Smooth muscle cell of the umbilical artery (primary cell): ENCODE measurements around the gene BICRA. TPM values are rescaled to one million over a fixed set of nuclear protein-coding genes. Genes with fewer than 3 reads are reported as not detected.

Experiments
- total RNA-seq: library from RNA; depleted of rRNA; stranded (reverse); fragments of >200 nt; gene quantifications from 2 replicates; pipeline ENCODE4 v1.2.3, GENCODE V29; 2014

The BICRA gene
- total RNA-seq = 6.5 and 7.9 TPM in 2 replicates

DNA sequence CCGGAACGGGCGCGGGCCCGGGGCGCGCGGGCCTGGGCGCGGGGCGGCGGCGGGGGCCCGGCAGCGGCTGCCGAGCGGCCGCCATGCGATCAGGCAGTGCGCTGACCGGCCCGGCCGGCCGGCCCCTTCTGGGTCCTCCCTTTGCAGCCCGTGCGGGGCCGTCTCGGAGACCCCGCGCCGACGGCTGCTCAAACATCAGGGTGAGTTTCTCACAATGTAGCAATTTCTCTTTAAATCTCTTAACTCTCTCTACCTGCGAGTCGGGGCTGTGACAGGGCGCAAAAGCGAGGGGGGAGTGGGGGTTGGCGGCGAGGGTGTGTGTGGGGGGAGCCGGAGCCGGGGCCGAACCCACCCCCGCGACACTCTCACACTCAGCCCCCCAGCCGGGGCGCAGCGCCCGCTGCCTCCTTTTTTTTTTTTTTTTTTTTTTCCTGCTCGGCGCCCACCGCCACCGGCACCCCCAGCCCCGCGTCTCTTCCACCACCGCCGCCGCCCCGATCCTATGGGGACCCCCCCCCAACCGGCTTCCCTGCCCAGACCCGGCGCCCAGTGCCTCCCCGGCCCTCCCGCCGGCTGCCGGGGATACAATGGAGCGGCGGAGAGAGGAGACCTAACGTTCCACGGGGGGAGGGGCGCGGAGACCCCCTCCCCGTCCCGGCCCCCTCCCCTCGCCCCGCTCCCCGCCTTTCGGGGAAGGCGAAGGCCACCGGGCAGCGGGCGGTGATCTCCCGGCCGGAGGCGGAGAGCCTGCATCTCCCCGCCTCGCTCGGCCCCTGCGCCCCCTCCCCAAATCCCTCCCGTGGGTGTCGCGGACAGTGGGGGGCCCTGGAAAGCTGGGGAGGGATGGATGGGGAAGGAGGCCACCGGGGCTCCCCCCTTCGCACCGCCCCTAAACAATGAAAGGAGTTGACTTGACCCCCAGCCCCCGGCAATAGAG is at the start of gene BICRA:
TSS of gene BICRA (plus strand) at position 166 of the 937 bp plus-strand sequence. CDS start 64,441 bp downstream, outside the sequence.

DNA sequence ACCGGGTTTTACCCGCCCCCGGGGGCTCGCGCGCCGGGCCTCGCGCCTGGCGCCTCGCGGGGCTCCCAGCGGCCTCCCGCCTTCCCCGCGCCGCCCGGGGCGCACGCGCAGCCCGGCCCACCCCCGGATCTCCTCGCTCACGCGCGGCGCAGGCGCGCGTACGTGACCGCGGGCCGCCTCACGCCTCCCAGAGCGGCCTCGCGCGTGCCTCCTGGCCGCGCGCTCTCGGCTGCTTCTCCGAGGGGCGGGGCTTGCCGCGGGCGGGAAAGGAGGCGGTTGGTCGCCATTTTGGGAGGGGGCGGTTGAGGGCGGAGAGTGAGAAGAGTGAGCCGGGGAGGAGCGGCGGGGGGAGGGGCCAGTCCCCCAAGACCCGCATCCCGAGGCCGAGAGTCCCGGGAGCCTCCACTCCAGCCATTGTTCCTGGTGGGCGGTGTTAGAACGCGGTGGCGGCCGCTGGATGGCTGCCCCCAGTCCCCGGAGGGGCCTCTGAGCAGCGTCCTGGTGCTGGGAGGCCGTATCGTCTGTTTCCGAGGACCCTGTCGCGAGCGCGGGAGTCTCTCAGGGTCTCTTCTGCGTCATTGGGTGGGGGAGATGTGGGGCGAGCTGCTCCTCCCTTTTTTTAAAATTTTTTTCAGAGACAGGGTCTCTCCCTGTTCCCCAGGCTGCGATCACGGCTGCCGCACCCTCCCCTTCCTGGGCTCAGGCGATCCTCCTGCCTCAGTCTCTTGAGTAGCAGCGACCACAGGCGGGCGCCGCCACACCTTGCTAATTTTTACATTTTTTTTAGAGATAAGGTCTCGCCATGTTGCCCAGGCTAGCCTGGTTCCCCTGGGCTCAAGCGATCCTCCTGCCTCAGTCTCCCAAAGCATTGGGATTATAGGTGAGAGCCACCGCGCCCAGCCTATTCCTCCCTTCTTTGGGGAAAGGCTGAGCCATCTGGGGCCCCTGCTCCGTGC is 35.6 kb upstream of the BICRA start, which contains the start of gene ZNF541:
TSS of gene ZNF541 (minus strand) at position 78 of the 956 bp plus-strand sequence. CDS start 17,292 bp downstream, outside the sequence.

GRCh38 chr19:47713046-47714021 is 104.4 kb downstream of the BICRA start, which contains the start of gene EHD2:
EHD2 (plus strand) TSS chr19:47713422; CDS start chr19:47716613, 3,191 bp downstream.

GRCh38 chr19:47745010-47745901 is 136.3 kb downstream of the BICRA start, which contains the start of gene NOP53:
NOP53 (plus strand) TSS chr19:47745546; CDS start chr19:47745560, 14 bp downstream.

Other genes with a start within 250 kb of the BICRA start
- 46.6 and 51.7 TPM in 2 replicates for gene MEIS3, start 189.6 kb upstream of the BICRA start, total RNA-seq
- gene SLC8A2, start 137.2 kb upstream of the BICRA start, total RNA-seq = 0.14 TPM in 1 of 2 replicates, not detected in the other
- 3.2 and 5.9 TPM in 2 replicates for gene KPTN, start 124.9 kb upstream of the BICRA start, total RNA-seq
- gene NAPA, start 94.1 kb upstream of the BICRA start, total RNA-seq = 45.8 and 54.6 TPM in 2 replicates
- 0.05 and 0.89 TPM in 2 replicates for gene ZNF541, start 36.0 kb upstream of the BICRA start, total RNA-seq
- 93.2 and 238 TPM in 2 replicates for gene EHD2, start 104.3 kb downstream of the BICRA start, total RNA-seq
- 41.5 and 49.6 TPM in 2 replicates for gene NOP53, start 136.4 kb downstream of the BICRA start, total RNA-seq
- 124 and 232 TPM in 2 replicates for gene SELENOW, start 169.6 kb downstream of the BICRA start, total RNA-seq
- not detected in 2 replicates for gene TPRX1, start 195.4 kb downstream of the BICRA start, total RNA-seq
- gene CRX, start 212.8 kb downstream of the BICRA start, total RNA-seq = not detected in 2 replicates